HG03442 (cell line): ENCODE data around the gene PAM.
A peak's percentile ranks its signal among the peaks of the same experiment; 100 is the strongest.

ENCODE experiments used
- ATAC-seq: cut with Tn5 transposase; IDR thresholded peaks from one replicate; pipeline ENCODE4 v1.9.1; 2021; ENCODE audit warnings: mild to moderate bottlenecking, moderate library complexity; ENCODE audit not compliant: unreplicated experiment

Gene PAM

GRCh38 chr5:102754767-102755431 lies at the start of gene PAM:
PAM (plus strand) TSS chr5:102755305; CDS start chr5:102866196, 110,891 bp downstream.
- peak; percentile 77 for ATAC-seq

DNA sequence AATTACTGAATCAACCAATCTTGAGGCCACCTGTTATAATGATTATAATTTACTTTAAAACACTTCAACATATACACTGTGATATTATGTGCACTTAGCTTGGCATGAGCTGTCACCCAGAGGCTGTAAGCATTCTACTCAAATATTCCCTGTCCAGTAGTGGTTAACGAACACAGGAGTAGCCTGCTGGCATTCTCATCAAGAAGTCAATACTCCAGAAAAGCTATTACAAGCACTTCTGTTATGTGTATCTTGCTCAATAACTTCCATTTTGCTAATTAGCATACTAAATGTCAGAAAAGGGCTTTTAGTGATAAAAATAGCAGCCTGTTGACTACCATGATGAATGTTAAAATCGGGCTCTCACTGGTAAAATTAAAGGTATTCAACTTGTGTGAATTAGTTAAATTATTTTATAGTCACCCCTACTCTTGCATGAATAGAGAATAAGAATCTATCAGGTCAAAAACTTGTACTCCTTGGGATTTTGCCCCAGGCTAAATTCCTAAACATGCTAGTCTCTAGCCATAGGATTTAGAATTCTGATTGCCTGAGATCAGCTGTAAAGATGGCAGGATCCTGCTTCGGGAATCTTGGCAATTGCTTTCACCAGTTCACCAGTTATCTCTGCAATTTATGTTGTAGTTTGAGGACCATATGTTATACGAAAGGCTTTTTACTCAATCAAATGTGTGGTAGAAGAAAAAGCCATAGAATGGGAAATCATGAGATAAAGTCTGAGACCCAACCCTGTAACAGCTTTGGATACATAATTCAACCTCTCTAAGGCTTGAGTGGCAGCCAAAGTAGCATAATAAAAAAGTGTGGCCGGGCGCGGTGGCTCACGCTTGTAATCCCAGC lies 43.4 kb upstream of the PAM start:
- no peak for ATAC-seq

DNA sequence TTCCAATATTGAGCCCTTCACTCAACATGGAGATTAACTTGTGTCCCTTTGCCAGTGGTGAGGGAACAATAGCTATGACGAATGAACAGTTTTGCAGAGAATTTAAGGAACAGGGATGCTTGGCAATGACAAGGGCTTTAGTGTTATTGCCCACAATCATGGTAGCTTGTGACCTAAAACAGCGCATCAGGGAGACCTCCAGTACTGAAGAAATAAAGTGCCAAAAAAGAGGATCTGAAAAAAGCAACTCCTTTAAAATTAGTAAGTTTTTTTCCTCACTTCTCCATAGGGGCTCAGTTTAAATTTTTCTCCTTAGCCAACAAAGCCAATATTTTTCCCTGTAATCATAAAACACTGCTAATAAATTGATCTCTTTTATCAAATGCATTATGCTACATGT lies 41.8 kb upstream of the PAM start:
- no peak for ATAC-seq

DNA sequence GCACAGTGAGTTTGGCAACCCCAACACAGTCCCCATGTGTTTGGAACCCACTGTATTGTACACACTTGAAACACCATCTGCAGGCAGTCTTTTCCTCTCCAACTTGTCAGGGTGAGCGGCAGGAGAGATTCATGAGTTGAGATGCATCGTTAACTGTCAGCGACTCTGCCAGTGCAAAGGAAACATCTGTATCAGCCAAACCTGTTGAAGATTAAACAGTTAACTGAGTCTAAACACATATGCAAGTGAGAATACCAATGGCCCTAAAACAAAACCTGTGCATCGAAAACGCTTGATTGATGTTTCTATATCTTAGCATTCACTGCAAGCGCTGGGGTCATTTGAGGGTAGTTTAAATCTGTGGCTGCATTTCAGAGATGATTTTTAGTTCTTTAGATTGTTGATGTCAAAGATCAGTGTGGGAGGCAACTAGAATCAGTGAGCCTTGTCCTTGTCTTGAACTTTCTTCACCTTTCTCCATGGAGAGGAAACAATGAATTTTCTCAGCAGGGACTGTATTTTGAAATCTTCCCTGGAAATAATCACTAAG lies 41.3 kb upstream of the PAM start:
- no peak for ATAC-seq

DNA sequence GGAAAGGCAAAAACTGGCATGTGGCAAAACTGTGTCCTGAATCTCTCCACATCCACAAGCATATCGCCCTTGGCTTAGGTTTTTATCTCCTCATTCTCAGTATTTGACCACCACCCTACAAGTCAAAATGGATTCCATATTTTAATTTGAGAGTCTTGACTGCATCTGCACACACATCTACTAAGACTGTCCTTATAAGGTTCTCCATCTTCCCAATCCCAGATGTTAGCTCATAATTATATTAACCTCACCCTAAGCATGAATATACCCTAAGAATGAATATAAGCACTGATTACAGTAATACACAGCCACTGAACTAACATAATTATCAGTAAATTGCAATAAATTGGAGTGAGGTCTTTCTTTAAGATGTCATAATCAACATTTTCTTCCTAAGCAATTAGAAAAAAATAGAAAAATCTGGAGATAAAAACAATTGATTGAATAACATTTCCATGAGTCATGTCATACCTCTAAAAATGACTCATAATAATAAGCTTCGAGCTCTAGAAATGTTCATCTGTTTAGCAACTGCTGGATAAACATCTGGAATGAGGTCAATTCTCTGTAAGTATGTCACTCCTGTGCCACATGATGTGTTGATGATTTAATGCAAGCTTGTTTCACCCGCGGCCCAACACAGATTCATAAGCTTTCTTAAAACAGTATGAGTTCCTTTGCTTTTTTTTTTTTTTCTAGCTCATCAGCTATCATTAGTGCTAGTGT lies 39.9 kb upstream of the PAM start:
- ATAC-seq = no peak

GRCh38 chr5:102716017-102716416 lies 39.1 kb upstream of the PAM start:
- ATAC-seq = no peak

DNA sequence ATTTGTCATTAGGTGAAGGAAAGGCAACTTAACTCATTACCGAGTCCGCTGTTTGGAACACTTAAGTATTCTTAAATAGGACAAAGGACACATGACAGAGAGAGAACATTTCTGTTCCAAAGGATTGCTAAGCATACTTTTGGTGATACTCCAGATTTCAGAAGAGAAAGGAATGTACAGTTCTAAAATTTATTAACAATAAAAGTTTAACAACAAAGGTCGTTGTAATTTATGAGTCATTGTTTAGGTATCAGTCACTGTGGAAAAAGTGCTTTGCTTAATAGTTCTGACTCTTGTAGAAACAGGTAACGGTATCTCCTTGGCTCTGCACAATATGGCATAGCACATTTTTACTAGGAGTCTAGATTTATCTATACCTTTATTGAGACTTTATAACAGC lies 36.3 kb upstream of the PAM start:
- no peak for ATAC-seq

DNA sequence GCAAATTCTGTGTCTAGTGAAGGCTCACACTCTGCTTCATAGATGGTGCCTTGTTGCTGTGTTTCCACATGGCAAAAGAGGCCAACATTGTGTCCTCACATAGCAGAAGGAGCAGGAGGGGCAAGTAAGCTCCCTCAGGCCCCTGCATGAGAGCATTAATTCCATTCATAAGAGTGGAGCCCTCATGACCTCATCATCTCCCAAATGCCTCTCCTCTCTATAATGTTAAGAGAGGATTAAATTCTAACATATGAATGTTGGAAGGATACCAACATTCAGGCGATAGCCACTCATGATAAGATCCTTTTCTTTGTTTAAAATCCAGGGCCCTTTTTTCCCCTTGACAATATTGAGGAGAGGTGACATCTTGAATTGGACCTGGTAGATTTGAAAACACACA lies 35.2 kb upstream of the PAM start:
- ATAC-seq = no peak

DNA sequence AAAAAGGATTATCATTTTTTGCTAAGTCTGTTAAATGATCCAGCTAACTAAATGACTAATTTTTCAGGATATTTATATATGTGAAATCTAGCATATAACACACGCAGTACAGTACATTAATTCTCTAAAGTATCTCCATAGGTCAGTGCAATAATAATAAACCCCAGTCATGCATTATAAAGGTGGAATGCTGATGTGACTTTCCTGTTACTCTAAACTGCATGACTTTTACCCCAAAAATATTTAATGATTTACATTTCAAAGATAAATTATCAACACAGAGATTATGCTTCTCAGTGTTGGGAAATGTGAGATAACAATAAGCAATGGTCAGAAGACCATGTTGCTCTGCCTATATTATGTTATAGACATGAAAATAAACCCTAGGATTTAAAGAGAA lies 34.1 kb upstream of the PAM start:
- ATAC-seq = no peak

GRCh38 chr5:102722931-102723330 lies 32.2 kb upstream of the PAM start:
- no peak for ATAC-seq

DNA sequence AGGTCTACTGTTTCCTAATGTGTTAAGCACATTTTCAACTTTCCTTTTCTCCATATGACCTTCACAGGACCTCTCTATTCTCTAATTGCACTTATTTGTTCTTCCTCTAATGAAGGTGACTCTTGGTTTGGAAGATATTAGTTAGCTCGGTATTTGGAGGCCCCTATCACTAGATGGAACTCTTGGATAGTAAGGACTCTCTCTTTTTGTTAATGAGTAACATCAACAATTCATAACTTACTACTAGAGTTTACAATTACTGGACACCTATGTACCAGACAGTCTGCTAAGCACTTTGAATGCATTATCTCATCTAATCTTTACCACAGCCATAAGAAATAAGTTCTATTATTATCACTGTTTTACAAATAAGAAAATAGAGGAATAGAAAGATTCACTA lies 23.4 kb upstream of the PAM start:
- no peak for ATAC-seq

GRCh38 chr5:102733534-102733933 lies 21.6 kb upstream of the PAM start:
- ATAC-seq = no peak

DNA sequence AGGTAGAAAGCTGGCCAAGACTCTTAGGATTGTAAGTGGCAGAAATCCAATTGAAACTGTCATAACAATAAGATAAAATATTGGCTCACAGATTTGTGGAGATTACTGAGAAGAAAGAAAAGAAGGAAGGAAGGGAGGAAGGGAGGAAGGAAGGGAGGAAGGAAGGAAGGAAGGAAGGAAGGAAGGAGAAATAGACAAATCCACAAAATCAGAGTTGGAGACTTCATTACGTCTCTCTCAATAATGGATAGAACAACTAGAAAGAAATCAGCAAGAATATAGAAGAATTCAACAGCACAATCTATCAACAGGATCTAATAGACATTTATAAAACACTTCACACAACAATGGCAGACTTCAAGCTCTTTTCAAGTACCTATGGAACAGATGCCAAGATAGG lies 17.9 kb upstream of the PAM start:
- ATAC-seq = no peak

- no peak for ATAC-seq
Measured at GRCh38 chr5:102737805-102738469, 17.2 kb upstream of the PAM start.

- no peak for ATAC-seq
Measured at GRCh38 chr5:102740515-102740914, 14.6 kb upstream of the PAM start.

DNA sequence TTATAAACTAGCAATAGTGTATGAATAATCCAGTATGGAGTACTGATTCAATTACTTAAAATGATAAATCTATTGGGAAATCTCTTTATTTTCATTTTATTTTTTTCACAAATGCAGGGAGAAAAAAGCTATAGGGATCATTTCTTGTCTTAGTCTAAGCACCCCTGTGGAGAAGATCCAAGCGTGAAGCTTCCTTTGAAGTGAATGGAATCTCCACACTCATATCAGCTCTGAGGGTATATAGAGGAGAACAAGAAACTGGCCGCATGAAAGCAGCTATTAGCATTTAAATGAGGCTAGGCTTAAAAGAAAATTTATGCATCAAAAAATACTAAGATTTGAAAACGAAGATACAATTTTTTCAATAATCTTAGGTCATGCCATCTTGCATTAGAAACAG lies 12.9 kb upstream of the PAM start:
- no peak for ATAC-seq

- no peak for ATAC-seq
Measured at GRCh38 chr5:102743900-102744299, 11.2 kb upstream of the PAM start.

- ATAC-seq = peak; percentile 79
Measured at GRCh38 chr5:102747386-102748166, 7.5 kb upstream of the PAM start.

DNA sequence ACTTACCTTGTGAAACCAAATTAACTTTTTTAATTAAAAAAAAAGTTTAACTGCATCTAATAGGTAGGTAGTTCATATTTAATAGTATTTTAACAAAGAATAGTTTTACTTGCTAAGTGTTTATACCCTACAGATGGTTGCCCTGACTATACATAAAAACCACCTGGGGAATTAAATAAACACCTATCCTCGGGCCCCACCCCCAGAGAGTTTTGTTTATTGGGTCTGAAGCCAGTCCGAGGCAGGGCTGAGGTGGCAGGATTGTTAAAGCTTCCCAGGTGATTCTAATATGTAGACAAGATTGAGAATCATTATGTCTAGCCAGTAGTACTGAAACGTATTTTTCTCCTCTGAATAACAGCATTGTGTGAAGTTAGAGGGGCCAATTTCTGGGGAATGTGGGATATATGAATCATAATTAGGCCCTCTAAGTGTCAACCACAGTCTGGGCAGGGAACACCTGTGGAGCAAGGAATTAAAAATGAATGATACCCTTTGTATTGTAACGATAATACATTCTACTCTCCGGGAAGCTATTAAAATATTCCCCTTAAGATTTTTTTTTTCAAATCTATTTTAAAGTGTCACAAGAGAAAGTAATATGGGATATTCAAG lies 5.6 kb upstream of the PAM start:
- no peak for ATAC-seq
